Upper lobe of left lung (tissue), 6 donors: ENCODE data around the gene PLA2G2C. TPM values are rescaled to one million over a fixed set of nuclear protein-coding genes. Genes with fewer than 3 reads are reported as not detected.

ENCODE experiments used
- ATAC-seq, 2 donors: fragments of 200-7000 bp; cut with Tn5 transposase; one replicate each; pipeline ENCODE4 v1.9.1; 2022; ENCODE audit warnings: mild to moderate bottlenecking in 2 of 2, moderate library complexity in 2 of 2; ENCODE audit not compliant: low FRiP score in 2 of 2
- DNase-seq, 2 donors: peaks; one replicate each; pipeline ENCODE4 v3.0.0-alpha.2; 2019 to 2020
- H3K27ac ChIP-seq, 4 donors: fragments of 200-600 bp; sonication (generic); one replicate each; pipeline ENCODE4 v1.5.1; 2016 to 2019
- H3K27me3 ChIP-seq, 4 donors: fragments of 200-600 bp; sonication (generic); one replicate each; pipeline ENCODE4 v1.5.1; 2017 to 2019
- H3K36me3 ChIP-seq, 4 donors: fragments of 200-600 bp; sonication (generic); one replicate each; pipeline ENCODE4 v1.5.1; 2016 to 2019
- H3K4me1 ChIP-seq, 4 donors: fragments of 200-600 bp; sonication (generic); one replicate each; pipeline ENCODE4 v1.5.1; 2018 to 2019
- H3K4me3 ChIP-seq, 4 donors: fragments of 200-600 bp; sonication (generic); one replicate each; pipeline ENCODE4 v1.5.1; 2017 to 2019; ENCODE audit warnings: mild to moderate bottlenecking in 2 of 4, moderate library complexity in 1 of 4
- H3K9me3 ChIP-seq, 4 donors: fragments of 200-600 bp; sonication (generic); one replicate each; pipeline ENCODE4 v1.5.1; 2018 to 2019
- EP300 ChIP-seq, 4 donors: sonication (generic); formaldehyde crosslinking; IDR thresholded peaks; one replicate each; pipeline ENCODE4 v1.5.1; 2017; ENCODE audit warnings: antibody characterized with exemption in 4 of 4, control low read depth in 2 of 4
- POLR2A ChIP-seq, 4 donors: fragments of 450-650 bp; IDR thresholded peaks; one replicate each; pipeline ENCODE4 v1.5.1; 2016 to 2017; ENCODE audit warnings: antibody characterized with exemption in 4 of 4, mild to moderate bottlenecking in 2 of 4
- POLR2AphosphoS5 ChIP-seq, 2 donors: sonication (generic); formaldehyde crosslinking; IDR thresholded peaks; one replicate each; pipeline ENCODE4 v1.5.1; 2017; ENCODE audit warnings: antibody characterized with exemption in 2 of 2
- WGBS, 2 donors: methylation state at CpG; one replicate each; pipeline ENCODE4 v1.1.5; 2017 to 2018; 5-methylcytosine and 5-hydroxymethylcytosine counted together
- total RNA-seq, 6 donors: library from RNA; depleted of rRNA in 4 of 6; stranded (reverse); fragments of >200 nt in 4 of 6; gene quantifications; one replicate each; pipeline versions ENCODE4 v1.1.0 to v1.2.1, GENCODE V29; 2016 to 2021
- TF ChIP-seq, protein P1 (sequence below), 6 experiments: fragments of 450-650 bp in 4 of 6; fragments of 200-600 bp in 2 of 6; sonication (generic) in 2 of 6; IDR thresholded peaks; one replicate each; pipeline ENCODE4 v1.5.1; 2016 to 2019; ENCODE audit warnings: antibody characterized with exemption in 6 of 6
- donor health status: DM: no; HTN: no; CAD: no; lungs with moderate emphysema.
- donor health status: DM: no; HTN: yes; CAD: no; lungs with severe emphysema.

The PLA2G2C gene
- total RNA-seq, 6 donors from 2014 or later, result 0.30 TPM; not detected in 5

GRCh38 chr1:20187813-20188454, 1.6 kb upstream of the PLA2G2C start:
- DNase-seq (no peak), ATAC-seq (no peak)
- Histone ChIP-seq H3K4me1 (peaks cover 16 to 36% (median 31%) of the 10 kb centered on the region in 4 donors), H3K27me3 (peaks cover 0 to 4% (median 0%) of the 10 kb centered on the region in 4 donors), H3K36me3 (no peaks in the 10 kb centered on the region), H3K4me3 (no peak overlapping the region), H3K9me3 (no peaks in the 10 kb centered on the region), H3K27ac (no peak overlapping the region)
- 59 to 77% methylated on average over 4 of the region's 4 CpGs for WGBS, 2 donors
- no peak for TF ChIP-seq POLR2AphosphoS5 (IDR thresholded peaks at IDR 0.05)
- TF ChIP-seq, protein P1, sequence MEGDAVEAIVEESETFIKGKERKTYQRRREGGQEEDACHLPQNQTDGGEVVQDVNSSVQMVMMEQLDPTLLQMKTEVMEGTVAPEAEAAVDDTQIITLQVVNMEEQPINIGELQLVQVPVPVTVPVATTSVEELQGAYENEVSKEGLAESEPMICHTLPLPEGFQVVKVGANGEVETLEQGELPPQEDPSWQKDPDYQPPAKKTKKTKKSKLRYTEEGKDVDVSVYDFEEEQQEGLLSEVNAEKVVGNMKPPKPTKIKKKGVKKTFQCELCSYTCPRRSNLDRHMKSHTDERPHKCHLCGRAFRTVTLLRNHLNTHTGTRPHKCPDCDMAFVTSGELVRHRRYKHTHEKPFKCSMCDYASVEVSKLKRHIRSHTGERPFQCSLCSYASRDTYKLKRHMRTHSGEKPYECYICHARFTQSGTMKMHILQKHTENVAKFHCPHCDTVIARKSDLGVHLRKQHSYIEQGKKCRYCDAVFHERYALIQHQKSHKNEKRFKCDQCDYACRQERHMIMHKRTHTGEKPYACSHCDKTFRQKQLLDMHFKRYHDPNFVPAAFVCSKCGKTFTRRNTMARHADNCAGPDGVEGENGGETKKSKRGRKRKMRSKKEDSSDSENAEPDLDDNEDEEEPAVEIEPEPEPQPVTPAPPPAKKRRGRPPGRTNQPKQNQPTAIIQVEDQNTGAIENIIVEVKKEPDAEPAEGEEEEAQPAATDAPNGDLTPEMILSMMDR (IDR thresholded peaks at IDR 0.05), result no peak
- no peak for TF ChIP-seq EP300 (IDR thresholded peaks at IDR 0.05)
- no peak for TF ChIP-seq POLR2A (IDR thresholded peaks at IDR 0.05)

GRCh38 chr1:20187103-20187812, 940 bp upstream of the PLA2G2C start:
- Histone ChIP-seq H3K27me3 (peaks cover 0 to 4% (median 0%) of the 10 kb centered on the region in 4 donors), H3K9me3 (no peaks in the 10 kb centered on the region), H3K36me3 (no peaks in the 10 kb centered on the region), H3K27ac (peak overlapping the region in 3 of 4 donors; percentile 49 to 67 (median 59)), H3K4me3 (peak overlapping the region in 1 of 4 donors; percentile 61), H3K4me1 (peaks cover 16 to 36% (median 29%) of the 10 kb centered on the region in 4 donors)
- TF ChIP-seq EP300 (IDR thresholded peaks at IDR 0.05) (no peak), POLR2A (IDR thresholded peaks at IDR 0.05) (no peak), POLR2AphosphoS5 (IDR thresholded peaks at IDR 0.05) (peak in 1 of 2 donors; percentile 58)
- TF ChIP-seq, protein P1 (IDR thresholded peaks at IDR 0.05), result peak in 3 of 6 experiments; percentile 17 to 38 (median 35)
- DNase-seq (peak in 1 of 2 donors; percentile 66), ATAC-seq (no peak)
- 48 to 58% methylated on average over 7 of the region's 7 CpGs for WGBS, 2 donors

GRCh38 chr1:20184997-20185833, 1.1 kb downstream of the PLA2G2C start:
- Histone ChIP-seq H3K27me3 (peaks cover 0 to 4% (median 0%) of the 10 kb centered on the region in 4 donors), H3K27ac (peak overlapping the region; percentile 35 to 67 (median 54))
- ATAC-seq, result no peak

GRCh38 chr1:20184481-20184900, 1.8 kb downstream of the PLA2G2C start:
- TF ChIP-seq, protein P1 (IDR thresholded peaks at IDR 0.05), result no peak
- TF ChIP-seq EP300 (IDR thresholded peaks at IDR 0.05) (no peak), POLR2A (IDR thresholded peaks at IDR 0.05) (no peak), POLR2AphosphoS5 (IDR thresholded peaks at IDR 0.05) (no peak)
- no peak overlapping the region for H3K4me3 ChIP-seq
- H3K36me3 ChIP-seq, result no peaks in the 10 kb centered on the region
- DNase-seq (no peak), ATAC-seq (no peak)
- no peak overlapping the region for H3K27ac ChIP-seq
- no peaks in the 10 kb centered on the region for H3K9me3 ChIP-seq
- H3K27me3 ChIP-seq, result peaks cover 0 to 4% (median 0%) of the 10 kb centered on the region in 4 donors
- H3K4me1 ChIP-seq, result peaks cover 16 to 36% (median 29%) of the 10 kb centered on the region in 4 donors
- 56 to 70% methylated on average over 6 of the region's 6 CpGs for WGBS, 2 donors

More at GRCh38 chr1:20184997-20185833, 1.1 kb downstream of the PLA2G2C start:
- WGBS, 2 donors, result 44 to 59% methylated on average over 14 to 16 of the region's 17 CpGs
- H3K4me3 ChIP-seq, result peak overlapping the region in 3 of 4 donors; percentile 41 to 61 (median 52)
- TF ChIP-seq POLR2AphosphoS5 (IDR thresholded peaks at IDR 0.05), result no peak
- TF ChIP-seq, protein P1 (IDR thresholded peaks at IDR 0.05), result no peak
- no peak for TF ChIP-seq POLR2A (IDR thresholded peaks at IDR 0.05)
- no peak for TF ChIP-seq EP300 (IDR thresholded peaks at IDR 0.05)
- H3K9me3 ChIP-seq, result no peaks in the 10 kb centered on the region
- no peak for DNase-seq
- peaks cover 16 to 36% (median 29%) of the 10 kb centered on the region in 4 donors for H3K4me1 ChIP-seq
- no peaks in the 10 kb centered on the region for H3K36me3 ChIP-seq
